IMR-90 (cell line): ENCODE data around the gene SH3GLB2. TPM values are rescaled to one million over a fixed set of nuclear protein-coding genes. Genes with fewer than 3 reads are reported as not detected.

Experiments
- ATAC-seq: fragments of 200-7000 bp; cut with Tn5 transposase; 2 replicates; pipeline ENCODE4 v1.9.1; 2020; ENCODE audit warnings: low read depth, mild to moderate bottlenecking, moderate library complexity
- BruUV-seq: library from RNA; stranded (reverse); fragments of 400-500 nt; replicated peaks from 2 replicates; lab custom pipeline; 2021; lab: Mats Ljungman, UMichigan
- CTCF ChIA-PET: fragments of 300-600 bp; formaldehyde crosslinking; extraction: SDS; loops from one replicate; lab custom pipeline; 2021; ENCODE audit warnings: antibody characterized with exemption; lab: Yijun Ruan, JAX
- POLR2A ChIA-PET: fragments of 300-600 bp; sonication (Branson Sonifier 250); formaldehyde crosslinking; loops from one replicate; lab custom pipeline; 2022; ENCODE audit warnings: antibody characterized with exemption; ENCODE audit not compliant: unreplicated experiment; lab: Charles Lee
- DNase-seq: peaks from one replicate; pipeline ENCODE4 v3.0.0; 2013
- H2AFZ ChIP-seq: replicated peaks from 2 replicates; pipeline ENCODE3; 2013; ENCODE audit warnings: low read length, mild to moderate bottlenecking; ENCODE audit not compliant: poor library complexity
- H2AK5ac ChIP-seq: 2 replicates; pipeline ENCODE4 v1.6.1; 2013; ENCODE audit warnings: low read depth, low read length, inconsistent platforms
- H2AK9ac ChIP-seq: replicated peaks from 2 replicates; pipeline ENCODE3; 2013; ENCODE audit warnings: mild to moderate bottlenecking, low read depth, low read length, moderate library complexity; ENCODE audit not compliant: poor library complexity
- H2BK120ac ChIP-seq: 2 replicates; pipeline ENCODE4 v1.6.1; 2013; ENCODE audit warnings: low read depth, low read length, inconsistent platforms
- H2BK15ac ChIP-seq: 3 replicates; pipeline ENCODE4 v1.6.1; 2013; ENCODE audit warnings: low read depth, low read length, inconsistent platforms
- H2BK20ac ChIP-seq: 2 replicates; pipeline ENCODE4 v1.6.1; 2013; ENCODE audit warnings: low read depth, mild to moderate bottlenecking, inconsistent platforms, low read length, moderate library complexity
- H2BK5ac ChIP-seq: 2 replicates; pipeline ENCODE4 v1.6.1; 2013; ENCODE audit warnings: mild to moderate bottlenecking, low read depth, low read length, inconsistent platforms; ENCODE audit not compliant: poor library complexity, severe bottlenecking
- H3K14ac ChIP-seq: replicated peaks from 2 replicates; pipeline ENCODE4 v1.6.1; 2013; ENCODE audit warnings: low read depth, low read length, inconsistent platforms
- H3K18ac ChIP-seq: 2 replicates; pipeline ENCODE4 v1.6.1; 2013; ENCODE audit warnings: low read depth, low read length, control low read depth
- H3K23ac ChIP-seq: 2 replicates; pipeline ENCODE4 v1.6.1; 2013; ENCODE audit warnings: low read depth, low read length, inconsistent platforms
- H3K27ac ChIP-seq: 2 replicates; pipeline ENCODE4 v1.5.1; 2013; ENCODE audit warnings: mild to moderate bottlenecking, control low read depth, low read length; ENCODE audit not compliant: insufficient read depth
- H3K27me3 ChIP-seq: 2 replicates; pipeline ENCODE4 v1.6.1; 2013; ENCODE audit warnings: low read length; ENCODE audit not compliant: control insufficient read depth, insufficient read depth
- H3K36me3 ChIP-seq: 2 replicates; pipeline ENCODE4 v1.6.1; 2013; ENCODE audit warnings: low read length, mixed read lengths; ENCODE audit not compliant: control insufficient read depth, insufficient read depth
- H3K4ac ChIP-seq: 2 replicates; pipeline ENCODE4 v1.6.1; 2013; ENCODE audit warnings: low read depth, low read length, inconsistent platforms
- H3K4me1 ChIP-seq: 2 replicates; pipeline ENCODE4 v1.6.1; 2013; ENCODE audit warnings: low read length, mixed read lengths; ENCODE audit not compliant: control insufficient read depth, insufficient read depth
- H3K4me2 ChIP-seq: 2 replicates; pipeline ENCODE4 v1.6.1; 2013; ENCODE audit warnings: low read depth, mild to moderate bottlenecking, control low read depth, low read length, moderate library complexity
- H3K4me3 ChIP-seq: 2 replicates; pipeline ENCODE4 v1.5.1; 2013; ENCODE audit warnings: low read depth, mild to moderate bottlenecking, control low read depth, low read length, moderate library complexity; ENCODE audit not compliant: insufficient read depth
- H3K56ac ChIP-seq: 2 replicates; pipeline ENCODE4 v1.6.1; 2013; ENCODE audit warnings: low read length, inconsistent platforms; ENCODE audit not compliant: insufficient read depth; ENCODE audit errors: extremely low read depth
- H3K79me1 ChIP-seq, 2 experiments: 2 replicates each; pipeline ENCODE4 v1.6.1; 2013; ENCODE audit warnings: low read length in 2 of 2, inconsistent platforms in 1 of 2, low read depth in 1 of 2
- H3K9ac ChIP-seq: 2 replicates; pipeline ENCODE4 v1.6.1; 2013; ENCODE audit warnings: low read depth, low read length, control low read depth
- H3K9me1 ChIP-seq: 2 replicates; pipeline ENCODE4 v1.6.1; 2013; ENCODE audit warnings: low read length, inconsistent platforms; ENCODE audit not compliant: insufficient read depth
- H3K9me3 ChIP-seq: 2 replicates; pipeline ENCODE4 v1.6.1; 2013; ENCODE audit warnings: low read length; ENCODE audit not compliant: control insufficient read depth, insufficient read depth
- H4K20me1 ChIP-seq: 2 replicates; pipeline ENCODE4 v1.6.1; 2013; ENCODE audit warnings: low read length, inconsistent platforms; ENCODE audit not compliant: insufficient read depth
- H4K5ac ChIP-seq: 2 replicates; pipeline ENCODE4 v1.6.1; 2013; ENCODE audit warnings: mild to moderate bottlenecking, low read depth, low read length, control low read depth
- H4K8ac ChIP-seq, 2 experiments: 2 replicates each; pipeline ENCODE4 v1.6.1; 2013; ENCODE audit warnings: low read depth in 2 of 2, low read length in 2 of 2, control low read depth in 1 of 2, inconsistent platforms in 1 of 2
- H4K91ac ChIP-seq: 2 replicates; pipeline ENCODE4 v1.6.1; 2013; ENCODE audit warnings: low read depth, low read length, inconsistent platforms; ENCODE audit not compliant: insufficient read depth
- CHD1 ChIP-seq: IDR thresholded peaks from 2 replicates; pipeline ENCODE4 v1.6.1; 2012; ENCODE audit warnings: low read depth, low read length, improper control_type of control experiment
- FOS ChIP-seq: fragments of 150-350 bp; IDR thresholded peaks from 2 replicates; pipeline ENCODE4 v1.6.1; 2016; ENCODE audit warnings: low read depth, low read length
- MAFK ChIP-seq: IDR thresholded peaks from 2 replicates; pipeline ENCODE4 v1.6.1; 2012; ENCODE audit warnings: low read depth, low read length, improper control_type of control experiment
- MAZ ChIP-seq: IDR thresholded peaks from 2 replicates; pipeline ENCODE4 v1.6.1; 2012; ENCODE audit warnings: low read depth, mild to moderate bottlenecking, low read length, improper control_type of control experiment, moderate library complexity, borderline replicate concordance
- MXI1 ChIP-seq: IDR thresholded peaks from 2 replicates; pipeline ENCODE4 v1.6.1; 2012; ENCODE audit warnings: low read depth, mild to moderate bottlenecking, low read length, moderate library complexity, borderline replicate concordance
- POLR2A ChIP-seq: IDR thresholded peaks from 2 replicates; pipeline ENCODE4 v1.6.1; 2012; ENCODE audit warnings: mild to moderate bottlenecking, low read depth, low read length
- RFX5 ChIP-seq: IDR thresholded peaks from 2 replicates; pipeline ENCODE4 v1.8.0; 2012; ENCODE audit warnings: low read depth, mild to moderate bottlenecking, low read length, moderate library complexity
- USF2 ChIP-seq: fragments of 150-350 bp; IDR thresholded peaks from 2 replicates; pipeline ENCODE4 v1.6.1; 2017; ENCODE audit warnings: mild to moderate bottlenecking, antibody characterized with exemption, low read length, low read depth
- WGBS, 2 experiments: methylation state at CpG; one replicate each; pipeline versions ENCODE4 v1.1.5 to v1.1.7; 2013; ENCODE audit warnings: missing lambda C conversion rate in 2 of 2; ENCODE audit not compliant: insufficient read length in 1 of 2; ENCODE audit errors: extremely low coverage in 2 of 2; 5-methylcytosine and 5-hydroxymethylcytosine counted together
- dilution Hi-C: fragments of 300-500 bp; cut with HindIII; formaldehyde crosslinking; loops from one replicate; pipeline ENCODE4 v1.14.3; 2018; ENCODE audit warnings: low sequenced_read_pairs; ENCODE audit not compliant: unreplicated experiment
- in situ Hi-C: fragments of 300-500 bp; cut with MboI; formaldehyde crosslinking; loops from 3 replicates; pipeline ENCODE4 v1.14.3; 2019; ENCODE audit warnings: low sequenced_read_pairs, inconsistent platforms, mixed read lengths
- intact Hi-C: fragments of 100-400 bp; cut with micrococcal nuclease; formaldehyde crosslinking; loops from 2 replicates; pipeline ENCODE4 v1.10.0; 2022
- polyA plus RNA-seq, 3 experiments: library from polyadenylated mRNA; depleted of rRNA; stranded (reverse); fragments of >200 nt; gene quantifications; 2 replicates each; pipeline ENCODE4 v1.2.3, GENCODE V29; 2012; ENCODE audit warnings: low replicate concordance in 1 of 3
- total RNA-seq: library from RNA; depleted of rRNA; stranded (reverse); fragments of >200 nt; gene quantifications from 2 replicates; pipeline ENCODE4 v1.2.3, GENCODE V29; 2012

Gene SH3GLB2
- total and polyA plus RNA-seq, 2 of the 4 experiments (the other 2 are of a cell fraction) = 36.4 to 68.4 TPM

GRCh38 chr9:129014124-129014523 is 14.0 kb downstream of the SH3GLB2 start:
- Histone ChIP-seq H3K9me1 (no peaks in the 10 kb centered on the region), H2AK5ac (no peak overlapping the region), H3K9ac (no peak overlapping the region), H3K23ac (no peak overlapping the region), H2BK20ac (no peak overlapping the region), H2AFZ (no peak overlapping the region), H4K91ac (no peak overlapping the region), H3K4me2 (no peak overlapping the region), H4K5ac (no peak overlapping the region), H3K56ac (no peak overlapping the region), H3K36me3 (peaks cover 26% of the 10 kb centered on the region; the same call in 1 of the 2 replicates), H2BK15ac (no peak overlapping the region), H2AK9ac (no peak overlapping the region), H3K4me3 (no peak overlapping the region), H3K27ac (no peak overlapping the region), H2BK5ac (no peak overlapping the region), H3K9me3 (no peaks in the 10 kb centered on the region), H4K8ac (no peak overlapping the region), H4K20me1 (peaks cover 7% of the 10 kb centered on the region), H3K4ac (no peak overlapping the region), H3K18ac (no peak overlapping the region), H3K14ac (no peak overlapping the region), H3K27me3 (no peaks in the 10 kb centered on the region), H2BK120ac (no peak overlapping the region), H3K79me1 (peaks cover 3 to 13% of the 10 kb centered on the region in 2 experiments; a peak in 1 of 4 replicates), H3K4me1 (no peaks in the 10 kb centered on the region)
- in situ Hi-C loops = no loop called here
- no peak for ATAC-seq
- whole genome bisulfite sequencing, 2 experiments = 98% methylated on average over 6 of the region's 11 CpGs; no CpG with 5 or more reads in 1 of the 2 experiments
- no peak for DNase-seq
- CTCF ChIA-PET = no interaction called here
- intact Hi-C loops = no loop called here
- TF ChIP-seq FOS (no peak), MXI1 (no peak), MAZ (no peak), RFX5 (no peak), MAFK (no peak), USF2 (no peak), POLR2A (no peak), CHD1 (no peak)
- POLR2A ChIA-PET = no interaction called here
- BruUV-seq = no TSS peak
- dilution Hi-C loops = no loop called here
